GM12892 (cell line): ENCODE measurements around the gene TEX48.

Source experiments
- POLR2A ChIP-seq: IDR thresholded peaks from 2 replicates; pipeline ENCODE4 v1.6.1; 2011; ENCODE audit warnings: low read depth, low read length, control low read depth
- TAF1 ChIP-seq: IDR thresholded peaks from 2 replicates; pipeline ENCODE4 v1.6.1; 2011; ENCODE audit warnings: low read depth, mild to moderate bottlenecking, control low read depth, low read length, borderline replicate concordance

DNA sequence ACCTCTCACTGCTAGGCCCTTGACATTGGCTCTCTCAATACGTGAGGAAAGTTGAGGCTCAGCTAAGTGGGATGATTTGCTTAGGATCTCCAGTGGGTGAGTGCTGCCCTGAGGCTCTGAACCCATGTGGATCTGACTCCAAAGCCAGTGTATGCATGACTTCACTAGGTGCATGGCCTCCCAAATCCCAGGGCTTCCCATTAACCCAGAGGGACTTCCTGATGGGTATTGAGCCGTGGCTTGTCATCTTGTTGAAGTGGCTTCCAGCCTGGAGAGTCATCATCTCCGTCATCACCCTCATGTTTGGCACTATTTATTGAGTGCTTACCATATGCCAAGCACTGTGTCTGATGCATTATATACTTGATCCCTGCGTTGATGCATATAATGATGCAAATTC lies 37.3 kb upstream of the TEX48 start:
- TF ChIP-seq POLR2A (no peak), TAF1 (no peak)
